GM12878 (cell line): ENCODE results near the gene CFAP90. TPM values are rescaled to one million over a fixed set of nuclear protein-coding genes. Genes with fewer than 3 reads are reported as not detected.

Experiments
- ATAC-seq: fragments of 200-7000 bp; cut with Tn5 transposase; 3 replicates; pipeline ENCODE4 v1.9.1; 2020; ENCODE audit warnings: mild to moderate bottlenecking, moderate library complexity
- BruUV-seq: library from RNA; stranded (reverse); fragments of 400-500 nt; replicated peaks from 2 replicates; lab custom pipeline; 2021; lab: Mats Ljungman, UMichigan
- CTCF ChIA-PET: fragments of 300-600 bp; sonication (Branson Sonifier 250); formaldehyde crosslinking; extraction: SDS; loops from one replicate; lab custom pipeline; 2021; ENCODE audit warnings: inconsistent platforms; lab: Yijun Ruan, JAX
- POLR2A ChIA-PET: fragments of 350-600 bp; formaldehyde crosslinking; extraction: SDS; loops from one replicate; lab custom pipeline; 2021; ENCODE audit warnings: inconsistent platforms; lab: Charles Lee
- RAD21 ChIA-PET: fragments of 300-600 bp; sonication (Branson Sonifier 250); formaldehyde crosslinking; loops from one replicate; lab custom pipeline; 2023; ENCODE audit warnings: antibody characterized with exemption; ENCODE audit not compliant: unreplicated experiment; lab: Charles Lee
- SMC1A ChIA-PET: fragments of 300-600 bp; sonication (Branson Sonifier 250); formaldehyde crosslinking; loops from one replicate; lab custom pipeline; 2023; ENCODE audit not compliant: unreplicated experiment, uncharacterized antibody; lab: Charles Lee
- DNase-seq: peaks from one replicate; pipeline ENCODE4 v3.0.0-alpha.2; 2011; ENCODE audit warnings: low read depth, low spot score
- FAIRE-seq: peaks from 3 replicates; lab custom pipeline; 2011; peaks lifted over from hg19 to GRCh38; lab: Jason Lieb, UNC
- H2AFZ ChIP-seq: 2 replicates; pipeline ENCODE4 v1.6.0; 2011; ENCODE audit warnings: low read depth, low read length, control low read depth; ENCODE audit not compliant: control insufficient read depth
- H3K27ac ChIP-seq: 2 replicates; pipeline ENCODE4 v1.5.1; 2011; ENCODE audit warnings: control low read depth; ENCODE audit not compliant: control insufficient read depth, insufficient read depth
- H3K27me3 ChIP-seq, 2 experiments: replicated peaks in 1 of 2; 2 replicates each; pipeline versions ENCODE4 v1.6.0 to v1.6.1; 2011; ENCODE audit warnings: low read length in 1 of 2; ENCODE audit not compliant: control insufficient read depth in 2 of 2, insufficient read depth in 2 of 2
- H3K36me3 ChIP-seq, 2 experiments: 2 replicates each; pipeline ENCODE4 v1.5.1; 2011; ENCODE audit warnings: low read length in 1 of 2; ENCODE audit not compliant: control insufficient read depth in 2 of 2, insufficient read depth in 2 of 2
- H3K4me1 ChIP-seq: 2 replicates; pipeline ENCODE4 v1.6.1; 2011; ENCODE audit warnings: mild to moderate bottlenecking, low read length, moderate library complexity, mixed read lengths; ENCODE audit not compliant: control insufficient read depth, insufficient read depth
- H3K4me2 ChIP-seq: 2 replicates; pipeline ENCODE4 v1.6.0; 2011; ENCODE audit warnings: control low read depth; ENCODE audit not compliant: control insufficient read depth, insufficient read depth
- H3K4me3 ChIP-seq: fragments of 200-600 bp; sonication (generic); 2 replicates; pipeline ENCODE4 v1.5.1; 2016
- H3K79me2 ChIP-seq: 2 replicates; pipeline ENCODE4 v1.6.0; 2011; ENCODE audit warnings: low read length; ENCODE audit not compliant: control insufficient read depth, insufficient read depth
- H3K9ac ChIP-seq: 2 replicates; pipeline ENCODE4 v1.8.0; 2011; ENCODE audit warnings: low read length, control low read depth, mixed read lengths; ENCODE audit not compliant: control insufficient read depth, insufficient read depth
- H3K9me3 ChIP-seq: replicated peaks from 3 replicates; pipeline ENCODE4 v1.5.1; 2011; ENCODE audit warnings: mild to moderate bottlenecking, low read length; ENCODE audit not compliant: control insufficient read depth, insufficient read depth
- H4K20me1 ChIP-seq: 2 replicates; pipeline ENCODE4 v1.6.0; 2011; ENCODE audit not compliant: control insufficient read depth, insufficient read depth
- ATF3 ChIP-seq: IDR thresholded peaks from 2 replicates; pipeline ENCODE4 v1.6.1; 2011; ENCODE audit warnings: low read depth, mild to moderate bottlenecking, low read length, moderate library complexity, borderline replicate concordance; ENCODE audit errors: extremely low read depth
- CBX3 ChIP-seq: fragments of 200-600 bp; sonication (generic); IDR thresholded peaks from 2 replicates; pipeline ENCODE4 v1.6.1; 2016; ENCODE audit warnings: low read depth, borderline replicate concordance
- CHD1 ChIP-seq: IDR thresholded peaks from 2 replicates; pipeline ENCODE4 v1.6.1; 2012; ENCODE audit warnings: low read depth, low read length, improper control_type of control experiment
- CREB1 ChIP-seq: IDR thresholded peaks from 2 replicates; pipeline ENCODE4 v1.6.1; 2012; ENCODE audit warnings: low read depth, mild to moderate bottlenecking, inconsistent platforms
- FOS ChIP-seq: IDR thresholded peaks from 3 replicates; pipeline ENCODE4 v1.6.1; 2011; ENCODE audit warnings: borderline replicate concordance; ENCODE audit not compliant: insufficient read length; ENCODE audit errors: extremely low read depth
- HSF1 ChIP-seq: fragments of 150-350 bp; IDR thresholded peaks from 2 replicates; pipeline ENCODE4 v1.6.1; 2014; ENCODE audit warnings: mild to moderate bottlenecking, low read depth, low read length
- NR2C2 ChIP-seq: IDR thresholded peaks from 2 replicates; pipeline ENCODE4 v1.6.1; 2011; ENCODE audit warnings: borderline replicate concordance, low read depth; ENCODE audit not compliant: control insufficient read depth, insufficient read length
- PML ChIP-seq: IDR thresholded peaks from 2 replicates; pipeline ENCODE4 v1.6.1; 2012; ENCODE audit warnings: low read length, inconsistent platforms
- POLR2AphosphoS5 ChIP-seq: IDR thresholded peaks from 2 replicates; pipeline ENCODE4 v1.6.1; 2011; ENCODE audit warnings: mild to moderate bottlenecking, low read length, inconsistent platforms
- REST ChIP-seq: IDR thresholded peaks from 2 replicates; pipeline ENCODE4 v1.6.1; 2012; ENCODE audit warnings: mild to moderate bottlenecking, low read depth, low read length
- SIN3A ChIP-seq: IDR thresholded peaks from 2 replicates; pipeline ENCODE4 v1.6.1; 2012; ENCODE audit warnings: low read depth, low read length, improper control_type of control experiment
- SMARCA5 ChIP-seq: fragments of 450-650 bp; IDR thresholded peaks from 2 replicates; pipeline ENCODE4 v1.6.1; 2017; ENCODE audit warnings: mild to moderate bottlenecking
- TBL1XR1 ChIP-seq: IDR thresholded peaks from 2 replicates; pipeline ENCODE4 v1.6.1; 2012; ENCODE audit warnings: low read depth, low read length, improper control_type of control experiment
- WGBS: methylation state at CpG from one replicate; pipeline ENCODE4 v1.1.6; 2016; ENCODE audit warnings: low lambda C conversion rate; ENCODE audit not compliant: insufficient replicate concordance, insufficient coverage; ENCODE audit errors: missing lambda C conversion rate; 5-methylcytosine and 5-hydroxymethylcytosine counted together
- in situ Hi-C: fragments of 300-500 bp; cut with MboI; formaldehyde crosslinking; loops from 9 replicates; pipeline ENCODE4 v1.14.3; 2018; ENCODE audit warnings: mixed read lengths
- intact Hi-C: fragments of 100-400 bp; cut with micrococcal nuclease; formaldehyde crosslinking; loops from one replicate; pipeline ENCODE4 v1.14.2; 2022; ENCODE audit not compliant: unreplicated experiment
- polyA plus RNA-seq, 11 experiments: library from polyadenylated mRNA; depleted of rRNA in 4 of 11; unstranded in 6 of 11; stranded (reverse) in 5 of 11; fragments of >200 nt; fragmentation: Nextera tagmentation in 4 of 11; fragmentation: Illumina TruSeq in 1 of 11; extraction: Ambion mirVana in 4 of 11; extraction: Trizol in 1 of 11; gene quantifications; 1 replicate in 1 of 11; 2 replicates in 10 of 11; pipeline versions ENCODE4 v1.2.1 to v1.2.3, GENCODE V29; 2011 to 2016; ENCODE audit warnings: inconsistent platforms in 2 of 11, missing spikeins in 2 of 11, low read depth in 1 of 11
- total RNA-seq, 4 experiments: library from RNA; depleted of rRNA in 3 of 4; stranded (reverse); fragments of >200 nt in 3 of 4; fragmentation: Illumina TruSeq in 1 of 4; extraction: Trizol in 1 of 4; gene quantifications; 2 replicates each; pipeline versions ENCODE4 v1.2.1 to v1.2.3, GENCODE V29; 2013 to 2021
- TF ChIP-seq, protein P1 (sequence below): fragments of 450-650 bp; IDR thresholded peaks from 2 replicates; pipeline ENCODE4 v1.6.1; 2018; ENCODE audit warnings: mild to moderate bottlenecking, low read depth, moderate library complexity; ENCODE audit not compliant: partially characterized antibody

CFAP90 gene
- total and polyA plus RNA-seq, 10 of the 15 experiments (the other 5 are each of a cell fraction or from before 2014, with no cell fraction given) = not detected

- TF ChIP-seq NR2C2 = no peak
- TF ChIP-seq HSF1 = no peak
- TF ChIP-seq, protein P1, sequence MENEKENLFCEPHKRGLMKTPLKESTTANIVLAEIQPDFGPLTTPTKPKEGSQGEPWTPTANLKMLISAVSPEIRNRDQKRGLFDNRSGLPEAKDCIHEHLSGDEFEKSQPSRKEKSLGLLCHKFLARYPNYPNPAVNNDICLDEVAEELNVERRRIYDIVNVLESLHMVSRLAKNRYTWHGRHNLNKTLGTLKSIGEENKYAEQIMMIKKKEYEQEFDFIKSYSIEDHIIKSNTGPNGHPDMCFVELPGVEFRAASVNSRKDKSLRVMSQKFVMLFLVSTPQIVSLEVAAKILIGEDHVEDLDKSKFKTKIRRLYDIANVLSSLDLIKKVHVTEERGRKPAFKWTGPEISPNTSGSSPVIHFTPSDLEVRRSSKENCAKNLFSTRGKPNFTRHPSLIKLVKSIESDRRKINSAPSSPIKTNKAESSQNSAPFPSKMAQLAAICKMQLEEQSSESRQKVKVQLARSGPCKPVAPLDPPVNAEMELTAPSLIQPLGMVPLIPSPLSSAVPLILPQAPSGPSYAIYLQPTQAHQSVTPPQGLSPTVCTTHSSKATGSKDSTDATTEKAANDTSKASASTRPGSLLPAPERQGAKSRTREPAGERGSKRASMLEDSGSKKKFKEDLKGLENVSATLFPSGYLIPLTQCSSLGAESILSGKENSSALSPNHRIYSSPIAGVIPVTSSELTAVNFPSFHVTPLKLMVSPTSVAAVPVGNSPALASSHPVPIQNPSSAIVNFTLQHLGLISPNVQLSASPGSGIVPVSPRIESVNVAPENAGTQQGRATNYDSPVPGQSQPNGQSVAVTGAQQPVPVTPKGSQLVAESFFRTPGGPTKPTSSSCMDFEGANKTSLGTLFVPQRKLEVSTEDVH = no peak
- TF ChIP-seq ATF3 = no peak
Observed at GRCh38 chr5:7834982-7835381, 16.0 kb downstream of the CFAP90 start (continued).

- intact Hi-C loops = no loop called here
- H3K9ac ChIP-seq = no peak overlapping the region
- no peak overlapping the region for H3K4me2 ChIP-seq
- 51% methylated on average over 10 of the region's 10 CpGs for WGBS
- FAIRE-seq (no peak), DNase-seq (no peak), ATAC-seq (no peak)
- in situ Hi-C loops = no loop called here
- H3K4me1 ChIP-seq = no peaks in the 10 kb centered on the region
- H3K27me3 ChIP-seq = no peaks in the 10 kb centered on the region; a peak in 1 of 4 replicates
- no peaks in the 10 kb centered on the region for H3K9me3 ChIP-seq
- no peak overlapping the region for H3K4me3 ChIP-seq
- no peak overlapping the region for H2AFZ ChIP-seq
- H3K27ac ChIP-seq = no peak overlapping the region
- ChIA-PET SMC1A (no interaction called here), POLR2A (no interaction called here), CTCF (no interaction called here), RAD21 (no interaction called here)
- H3K79me2 ChIP-seq = no peaks in the 10 kb centered on the region
- no peaks in the 10 kb centered on the region for H4K20me1 ChIP-seq
- BruUV-seq = no TSS peak
- no peak for TF ChIP-seq TBL1XR1
- TF ChIP-seq CHD1 = no peak
- TF ChIP-seq FOS = no peak
- TF ChIP-seq PML = no peak
- TF ChIP-seq POLR2AphosphoS5 = no peak
- no peak for TF ChIP-seq CBX3
- no peak for TF ChIP-seq SIN3A
- no peak for TF ChIP-seq REST
- no peak for TF ChIP-seq SMARCA5
- no peak for TF ChIP-seq CREB1
- TF ChIP-seq, all 136 proteins: peak for 0
- H3K36me3 ChIP-seq = no peaks in the 10 kb centered on the region
Observed at GRCh38 chr5:7828269-7828668, 22.7 kb downstream of the CFAP90 start.
